ENCODE measurements around the gene FBXO27. TPM values are rescaled to one million over a fixed set of nuclear protein-coding genes. Genes with fewer than 3 reads are reported as not detected.

Gene FBXO27
- total RNA-seq, 2 donors from 2014 or later, result 15.9 to 26.4 TPM

DNA sequence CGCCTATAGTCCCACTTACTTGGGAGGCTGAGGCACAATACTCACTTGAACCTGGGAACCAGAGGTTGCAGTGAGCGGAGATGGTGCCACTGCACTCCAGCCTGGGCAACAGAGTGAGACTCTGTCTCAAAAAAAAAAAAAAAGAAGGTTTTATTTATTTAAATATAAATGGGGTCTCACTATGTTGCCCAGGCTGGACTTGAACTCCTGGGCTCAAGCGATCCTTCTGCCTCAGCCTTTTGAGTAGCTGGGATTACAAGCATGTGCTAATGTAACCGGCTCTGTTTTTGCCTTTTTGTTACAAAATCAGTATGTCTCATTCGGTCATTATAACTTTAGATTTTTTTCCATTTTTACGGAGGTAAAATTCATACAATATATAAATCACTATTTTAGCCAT is 24.2 kb downstream of the FBXO27 start:
- 94% methylated on average over 6 of the region's 6 CpGs for WGBS
- no peak overlapping the region for H3K27ac ChIP-seq
- H3K9me3 ChIP-seq, result no peaks in the 10 kb centered on the region
- no peak overlapping the region for H3K4me3 ChIP-seq
- H3K36me3 ChIP-seq, result no peaks in the 10 kb centered on the region
- TF ChIP-seq POLR2AphosphoS5 (IDR thresholded peaks at IDR 0.05) (no peak), POLR2A (IDR thresholded peaks at IDR 0.05) (no peak)
- TF ChIP-seq, protein P1, sequence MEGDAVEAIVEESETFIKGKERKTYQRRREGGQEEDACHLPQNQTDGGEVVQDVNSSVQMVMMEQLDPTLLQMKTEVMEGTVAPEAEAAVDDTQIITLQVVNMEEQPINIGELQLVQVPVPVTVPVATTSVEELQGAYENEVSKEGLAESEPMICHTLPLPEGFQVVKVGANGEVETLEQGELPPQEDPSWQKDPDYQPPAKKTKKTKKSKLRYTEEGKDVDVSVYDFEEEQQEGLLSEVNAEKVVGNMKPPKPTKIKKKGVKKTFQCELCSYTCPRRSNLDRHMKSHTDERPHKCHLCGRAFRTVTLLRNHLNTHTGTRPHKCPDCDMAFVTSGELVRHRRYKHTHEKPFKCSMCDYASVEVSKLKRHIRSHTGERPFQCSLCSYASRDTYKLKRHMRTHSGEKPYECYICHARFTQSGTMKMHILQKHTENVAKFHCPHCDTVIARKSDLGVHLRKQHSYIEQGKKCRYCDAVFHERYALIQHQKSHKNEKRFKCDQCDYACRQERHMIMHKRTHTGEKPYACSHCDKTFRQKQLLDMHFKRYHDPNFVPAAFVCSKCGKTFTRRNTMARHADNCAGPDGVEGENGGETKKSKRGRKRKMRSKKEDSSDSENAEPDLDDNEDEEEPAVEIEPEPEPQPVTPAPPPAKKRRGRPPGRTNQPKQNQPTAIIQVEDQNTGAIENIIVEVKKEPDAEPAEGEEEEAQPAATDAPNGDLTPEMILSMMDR (IDR thresholded peaks at IDR 0.05), result no peak
- H3K4me1 ChIP-seq (replicated peaks), result no peaks in the 10 kb centered on the region
- no peak for DNase-seq (ENCODE audit: low spot score)
- intact Hi-C loops (cut with DNase I), result no loop called here
- H3K27me3 ChIP-seq (replicated peaks; ENCODE audit: insufficient read depth), result no peaks in the 10 kb centered on the region

DNA sequence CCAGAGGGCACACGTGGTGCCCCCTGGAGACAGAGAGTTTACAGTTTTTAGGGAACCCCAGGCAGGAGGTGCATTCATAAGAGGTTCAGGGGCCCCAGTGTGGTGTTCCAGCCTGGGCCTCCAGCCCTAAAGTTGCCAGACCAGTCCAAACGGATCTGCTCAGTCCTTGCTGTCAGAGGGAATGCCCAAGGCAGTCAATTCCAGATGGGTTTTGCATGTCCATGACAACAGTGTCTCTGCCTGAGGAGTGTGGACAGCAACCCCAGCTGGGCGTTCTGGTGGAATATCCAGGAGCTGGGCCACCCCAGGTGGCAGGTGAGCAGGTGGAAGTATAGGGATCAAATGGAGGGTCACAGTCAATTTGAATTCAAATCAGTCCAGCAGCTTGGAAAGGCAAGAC is 25.3 kb downstream of the FBXO27 start:
- DNase-seq (ENCODE audit: low spot score), result no peak
- 27% methylated on average over 3 of the region's 3 CpGs for WGBS
- no peaks in the 10 kb centered on the region for H3K9me3 ChIP-seq
- TF ChIP-seq POLR2AphosphoS5 (IDR thresholded peaks at IDR 0.05) (no peak), POLR2A (IDR thresholded peaks at IDR 0.05) (no peak)
- TF ChIP-seq, protein P1 (IDR thresholded peaks at IDR 0.05), result no peak
- no peak overlapping the region for H3K4me3 ChIP-seq
- no peaks in the 10 kb centered on the region for H3K4me1 ChIP-seq (replicated peaks)
- intact Hi-C loops (cut with DNase I), result no loop called here
- no peaks in the 10 kb centered on the region for H3K36me3 ChIP-seq
- no peaks in the 10 kb centered on the region for H3K27me3 ChIP-seq (replicated peaks; ENCODE audit: insufficient read depth)
- H3K27ac ChIP-seq, result no peak overlapping the region

- DNase-seq (ENCODE audit: low spot score), result no peak
- H3K9me3 ChIP-seq, result no peaks in the 10 kb centered on the region
- no peaks in the 10 kb centered on the region for H3K36me3 ChIP-seq
- no peaks in the 10 kb centered on the region for H3K27me3 ChIP-seq (replicated peaks; ENCODE audit: insufficient read depth)
- 79% methylated on average over 9 of the region's 9 CpGs for WGBS
- TF ChIP-seq POLR2A (IDR thresholded peaks at IDR 0.05) (no peak), POLR2AphosphoS5 (IDR thresholded peaks at IDR 0.05) (no peak)
- TF ChIP-seq, protein P1 (IDR thresholded peaks at IDR 0.05), result no peak
- intact Hi-C loops (cut with DNase I), result no loop called here
- H3K27ac ChIP-seq, result no peak overlapping the region
- no peaks in the 10 kb centered on the region for H3K4me1 ChIP-seq (replicated peaks)
- no peak overlapping the region for H3K4me3 ChIP-seq
Observed at GRCh38 chr19:39004403-39004802, 27.9 kb downstream of the FBXO27 start.

DNA sequence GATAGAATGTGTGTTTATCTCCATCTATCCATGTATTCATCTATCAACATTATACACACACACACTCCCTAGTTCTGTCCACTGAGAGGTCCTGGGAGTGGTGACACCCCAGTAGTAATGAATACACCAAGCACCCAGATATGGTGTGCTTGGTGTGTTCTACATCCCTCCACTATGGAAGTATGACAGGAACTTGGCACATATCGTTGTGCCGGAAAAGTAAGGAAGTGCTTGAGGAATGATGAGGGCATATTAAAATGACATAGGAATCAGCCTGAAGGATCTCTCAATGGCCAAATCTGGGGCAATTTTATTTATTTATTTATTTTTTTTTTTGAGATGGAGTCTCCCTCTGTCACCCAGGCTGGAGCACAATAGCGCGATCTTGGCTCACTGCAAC is 28.6 kb downstream of the FBXO27 start:
- no peak for DNase-seq (ENCODE audit: low spot score)
- Histone ChIP-seq H3K4me1 (replicated peaks) (no peaks in the 10 kb centered on the region), H3K27me3 (replicated peaks; ENCODE audit: insufficient read depth) (no peaks in the 10 kb centered on the region), H3K4me3 (no peak overlapping the region), H3K27ac (no peak overlapping the region), H3K9me3 (no peaks in the 10 kb centered on the region), H3K36me3 (no peaks in the 10 kb centered on the region)
- TF ChIP-seq POLR2AphosphoS5 (IDR thresholded peaks at IDR 0.05) (no peak), POLR2A (IDR thresholded peaks at IDR 0.05) (no peak)
- 83% methylated on average over 4 of the region's 4 CpGs for WGBS
- intact Hi-C loops (cut with DNase I), result no loop called here

GRCh38 chr19:39003188-39003587 is 29.2 kb downstream of the FBXO27 start:
- H3K4me3 ChIP-seq, result no peak overlapping the region
- no peaks in the 10 kb centered on the region for H3K9me3 ChIP-seq
- no peaks in the 10 kb centered on the region for H3K4me1 ChIP-seq (replicated peaks)
- DNase-seq (ENCODE audit: low spot score), result no peak
- intact Hi-C loops (cut with DNase I), result no loop called here
- H3K36me3 ChIP-seq, result no peaks in the 10 kb centered on the region
- no peaks in the 10 kb centered on the region for H3K27me3 ChIP-seq (replicated peaks; ENCODE audit: insufficient read depth)
- TF ChIP-seq, protein P1 (IDR thresholded peaks at IDR 0.05), result no peak
- no peak for TF ChIP-seq POLR2A (IDR thresholded peaks at IDR 0.05)
- no peak for TF ChIP-seq POLR2AphosphoS5 (IDR thresholded peaks at IDR 0.05)
- no peak overlapping the region for H3K27ac ChIP-seq
- 93% methylated on average over 4 of the region's 4 CpGs for WGBS

Measured in prostate gland (tissue), 2 donors.